ENCODE data around the gene SDHB.

DNA sequence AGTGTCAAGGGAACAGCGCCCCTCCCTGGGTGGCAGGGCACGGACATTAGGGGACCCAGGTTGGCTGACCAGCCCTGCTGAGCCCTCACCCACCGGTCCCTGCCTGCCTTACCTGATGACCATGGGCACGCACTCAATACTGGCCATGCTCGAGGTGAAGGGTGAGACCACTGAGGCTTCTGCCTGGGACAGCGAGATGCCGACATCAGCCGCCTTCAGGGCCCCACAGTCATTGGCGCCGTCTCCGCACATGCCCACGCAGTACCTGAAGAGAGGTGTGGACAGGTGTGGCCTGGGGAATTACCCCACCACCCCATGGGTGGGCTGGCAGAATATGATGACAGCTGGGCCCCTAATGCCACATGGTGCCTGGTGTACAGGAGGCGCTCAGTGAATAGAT lies 65.6 kb downstream of the SDHB start:
- no peak for TF ChIP-seq SREBF1 (IDR thresholded peaks at IDR 0.05; ENCODE audit: borderline replicate concordance, low read depth, low read length)
- TF ChIP-seq, protein P1, sequence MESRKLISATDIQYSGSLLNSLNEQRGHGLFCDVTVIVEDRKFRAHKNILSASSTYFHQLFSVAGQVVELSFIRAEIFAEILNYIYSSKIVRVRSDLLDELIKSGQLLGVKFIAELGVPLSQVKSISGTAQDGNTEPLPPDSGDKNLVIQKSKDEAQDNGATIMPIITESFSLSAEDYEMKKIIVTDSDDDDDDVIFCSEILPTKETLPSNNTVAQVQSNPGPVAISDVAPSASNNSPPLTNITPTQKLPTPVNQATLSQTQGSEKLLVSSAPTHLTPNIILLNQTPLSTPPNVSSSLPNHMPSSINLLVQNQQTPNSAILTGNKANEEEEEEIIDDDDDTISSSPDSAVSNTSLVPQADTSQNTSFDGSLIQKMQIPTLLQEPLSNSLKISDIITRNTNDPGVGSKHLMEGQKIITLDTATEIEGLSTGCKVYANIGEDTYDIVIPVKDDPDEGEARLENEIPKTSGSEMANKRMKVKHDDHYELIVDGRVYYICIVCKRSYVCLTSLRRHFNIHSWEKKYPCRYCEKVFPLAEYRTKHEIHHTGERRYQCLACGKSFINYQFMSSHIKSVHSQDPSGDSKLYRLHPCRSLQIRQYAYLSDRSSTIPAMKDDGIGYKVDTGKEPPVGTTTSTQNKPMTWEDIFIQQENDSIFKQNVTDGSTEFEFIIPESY (CRISPR knock-in tag; IDR thresholded peaks at IDR 0.05): no peak
- TF ChIP-seq ZC3H4 (CRISPR knock-in tag; IDR thresholded peaks at IDR 0.05; ENCODE audit: borderline replicate concordance): no peak
